Breast epithelium (tissue), 3 donors: ENCODE results near the gene COLGALT1.

Experiments used
- POLR2AphosphoS5 ChIP-seq, 3 donors: sonication (generic); formaldehyde crosslinking; IDR thresholded peaks; one replicate each; pipeline ENCODE4 v1.6.1; 2017; ENCODE audit warnings: antibody characterized with exemption in 3 of 3
- TF ChIP-seq, protein P1 (sequence below), 3 donors: fragments of 450-650 bp; IDR thresholded peaks; one replicate each; pipeline ENCODE4 v1.5.1; 2016 to 2017; ENCODE audit warnings: antibody characterized with exemption in 3 of 3, mild to moderate bottlenecking in 3 of 3, moderate library complexity in 3 of 3

DNA sequence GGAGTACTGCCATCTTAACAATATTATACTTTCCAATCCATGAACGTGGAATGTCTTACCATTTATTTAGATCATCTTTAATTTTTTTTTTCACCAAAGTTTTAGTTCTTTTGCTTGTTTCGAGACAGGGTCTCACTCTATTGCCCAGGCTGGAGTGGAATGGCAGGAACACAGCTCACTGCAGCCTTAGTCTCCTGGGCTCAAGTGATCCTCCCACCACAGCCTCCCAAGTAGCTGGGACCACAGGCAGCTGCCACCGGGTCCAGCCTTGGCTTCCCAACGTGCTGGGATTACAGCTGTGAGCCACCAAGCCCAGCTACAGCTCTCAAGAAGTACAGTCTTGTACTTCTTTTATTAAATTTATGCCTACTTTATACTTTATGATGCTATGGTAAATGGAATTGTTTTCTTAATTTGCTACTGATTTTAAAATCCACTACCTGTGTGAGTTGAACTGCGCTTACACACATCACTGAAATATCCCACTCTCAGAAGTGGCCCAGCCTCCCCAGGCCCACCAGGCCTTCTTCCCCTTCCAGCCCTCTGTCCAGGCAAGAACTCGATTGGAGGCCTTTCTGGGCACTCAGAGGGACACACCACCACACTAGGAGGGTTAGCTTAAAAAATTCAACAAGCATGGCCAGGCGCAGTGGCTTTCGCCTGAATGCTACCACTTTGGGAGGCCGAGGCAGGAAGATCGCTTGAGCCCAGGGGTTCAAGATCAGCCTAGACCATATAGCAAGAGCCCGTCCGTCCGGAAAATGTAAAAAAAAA, 45.0 kb upstream of the COLGALT1 start:
- TF ChIP-seq, protein P1, sequence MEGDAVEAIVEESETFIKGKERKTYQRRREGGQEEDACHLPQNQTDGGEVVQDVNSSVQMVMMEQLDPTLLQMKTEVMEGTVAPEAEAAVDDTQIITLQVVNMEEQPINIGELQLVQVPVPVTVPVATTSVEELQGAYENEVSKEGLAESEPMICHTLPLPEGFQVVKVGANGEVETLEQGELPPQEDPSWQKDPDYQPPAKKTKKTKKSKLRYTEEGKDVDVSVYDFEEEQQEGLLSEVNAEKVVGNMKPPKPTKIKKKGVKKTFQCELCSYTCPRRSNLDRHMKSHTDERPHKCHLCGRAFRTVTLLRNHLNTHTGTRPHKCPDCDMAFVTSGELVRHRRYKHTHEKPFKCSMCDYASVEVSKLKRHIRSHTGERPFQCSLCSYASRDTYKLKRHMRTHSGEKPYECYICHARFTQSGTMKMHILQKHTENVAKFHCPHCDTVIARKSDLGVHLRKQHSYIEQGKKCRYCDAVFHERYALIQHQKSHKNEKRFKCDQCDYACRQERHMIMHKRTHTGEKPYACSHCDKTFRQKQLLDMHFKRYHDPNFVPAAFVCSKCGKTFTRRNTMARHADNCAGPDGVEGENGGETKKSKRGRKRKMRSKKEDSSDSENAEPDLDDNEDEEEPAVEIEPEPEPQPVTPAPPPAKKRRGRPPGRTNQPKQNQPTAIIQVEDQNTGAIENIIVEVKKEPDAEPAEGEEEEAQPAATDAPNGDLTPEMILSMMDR (IDR thresholded peaks at IDR 0.05), result no peak
- no peak for TF ChIP-seq POLR2AphosphoS5 (IDR thresholded peaks at IDR 0.05)
